ENCODE measurements around the gene PML.

The PML gene

DNA sequence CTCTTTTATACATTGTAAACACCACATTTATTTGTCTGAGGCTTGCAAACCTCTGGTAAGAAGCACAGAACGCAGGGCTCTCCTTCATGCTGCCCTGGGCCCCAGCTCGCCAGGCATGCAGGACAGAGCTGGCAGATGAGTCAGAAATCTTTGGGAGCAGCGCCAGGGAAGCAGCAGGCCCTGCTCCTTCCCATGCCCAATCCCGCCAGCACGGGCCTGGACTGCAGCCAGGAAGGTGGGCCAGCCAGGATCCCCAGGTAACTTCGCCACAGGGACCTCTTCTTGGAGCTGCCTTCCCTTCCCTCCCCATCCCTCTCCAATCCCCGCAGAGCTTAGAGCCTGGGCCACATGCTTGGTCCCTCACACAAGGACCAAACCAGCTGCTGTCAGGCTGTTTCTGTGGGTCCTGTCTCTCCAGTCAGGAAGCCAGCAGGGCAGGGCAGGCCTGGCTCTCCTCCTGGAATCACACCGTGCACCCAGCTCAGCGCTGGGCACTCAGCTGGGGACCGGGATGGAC lies 11.2 kb upstream of the PML start:
- peaks cover 0 to 13% of the 10 kb centered on the region in 2 experiments; a peak in 1 of 3 replicates for H3K36me3 ChIP-seq (ENCODE audit: control insufficient read depth in 2 of 2, insufficient read depth in 1 of 2, low read length in 2 of 2)
- ChIA-PET CTCF (interaction anchor here (0.5 to 2.6 kb wide), 11 partner anchors 8 to 414 kb away, joined by 3 to 20 read pairs (median 4); partner anchors contain the start of genes PML and STOML1), POLR2A (interaction anchor here (0.8 to 1.5 kb wide), 5 partner anchors 10 to 213 kb away, joined by 3 to 21 read pairs (median 4); partner anchors contain the start of gene PML)
- no peak overlapping the region for H3K27ac ChIP-seq (ENCODE audit: extremely low read depth, low read depth, low read length)
- H3K4me1 ChIP-seq (ENCODE audit: control insufficient read depth, insufficient read depth, low read length): peaks cover 12% of the 10 kb centered on the region
- H3K4me3 ChIP-seq (ENCODE audit: low read depth, low read length): no peak overlapping the region
- H3K9me3 ChIP-seq (ENCODE audit: control insufficient read depth, insufficient read depth, low read depth, low read length): no peaks in the 10 kb centered on the region
- no peak for TF ChIP-seq ZNF792 (tag by site-specific recombination; IDR thresholded peaks at IDR 0.05)
- 0 out of 2 replicates have a peak, but pooled peaks have one; percentile 16 for TF ChIP-seq ZFP69B (tag by site-specific recombination; IDR thresholded peaks at IDR 0.05)
- no peak for TF ChIP-seq ZNF488 (tag by site-specific recombination; IDR thresholded peaks at IDR 0.05)
- TF ChIP-seq YY2 (tag by site-specific recombination; IDR thresholded peaks at IDR 0.05): no peak
- no peak for TF ChIP-seq ZNF169 (tag by site-specific recombination; IDR thresholded peaks at IDR 0.05)
- TF ChIP-seq ZNF302 (tag by site-specific recombination; IDR thresholded peaks at IDR 0.05; ENCODE audit: low read depth): no peak
- TF ChIP-seq ZNF394 (tag by site-specific recombination; IDR thresholded peaks at IDR 0.05; ENCODE audit: borderline replicate concordance): no peak
- TF ChIP-seq, protein P1, sequence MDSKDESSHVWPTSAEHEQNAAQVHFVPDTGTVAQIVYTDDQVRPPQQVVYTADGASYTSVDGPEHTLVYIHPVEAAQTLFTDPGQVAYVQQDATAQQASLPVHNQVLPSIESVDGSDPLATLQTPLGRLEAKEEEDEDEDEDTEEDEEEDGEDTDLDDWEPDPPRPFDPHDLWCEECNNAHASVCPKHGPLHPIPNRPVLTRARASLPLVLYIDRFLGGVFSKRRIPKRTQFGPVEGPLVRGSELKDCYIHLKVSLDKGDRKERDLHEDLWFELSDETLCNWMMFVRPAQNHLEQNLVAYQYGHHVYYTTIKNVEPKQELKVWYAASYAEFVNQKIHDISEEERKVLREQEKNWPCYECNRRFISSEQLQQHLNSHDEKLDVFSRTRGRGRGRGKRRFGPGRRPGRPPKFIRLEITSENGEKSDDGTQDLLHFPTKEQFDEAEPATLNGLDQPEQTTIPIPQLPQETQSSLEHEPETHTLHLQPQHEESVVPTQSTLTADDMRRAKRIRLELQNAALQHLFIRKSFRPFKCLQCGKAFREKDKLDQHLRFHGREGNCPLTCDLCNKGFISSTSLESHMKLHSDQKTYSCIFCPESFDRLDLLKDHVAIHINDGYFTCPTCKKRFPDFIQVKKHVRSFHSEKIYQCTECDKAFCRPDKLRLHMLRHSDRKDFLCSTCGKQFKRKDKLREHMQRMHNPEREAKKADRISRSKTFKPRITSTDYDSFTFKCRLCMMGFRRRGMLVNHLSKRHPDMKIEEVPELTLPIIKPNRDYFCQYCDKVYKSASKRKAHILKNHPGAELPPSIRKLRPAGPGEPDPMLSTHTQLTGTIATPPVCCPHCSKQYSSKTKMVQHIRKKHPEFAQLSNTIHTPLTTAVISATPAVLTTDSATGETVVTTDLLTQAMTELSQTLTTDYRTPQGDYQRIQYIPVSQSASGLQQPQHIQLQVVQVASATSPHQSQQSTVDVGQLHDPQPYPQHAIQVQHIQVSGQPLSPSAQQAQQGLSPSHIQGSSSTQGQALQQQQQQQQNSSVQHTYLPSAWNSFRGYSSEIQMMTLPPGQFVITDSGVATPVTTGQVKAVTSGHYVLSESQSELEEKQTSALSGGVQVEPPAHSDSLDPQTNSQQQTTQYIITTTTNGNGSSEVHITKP (tag by site-specific recombination; IDR thresholded peaks at IDR 0.05): 0 out of 2 replicates have a peak, but pooled peaks have one; percentile 12
- no peak for TF ChIP-seq ZNF623 (tag by site-specific recombination; IDR thresholded peaks at IDR 0.05)
- TF ChIP-seq GLIS1 (tag by site-specific recombination; IDR thresholded peaks at IDR 0.05): peak; percentile 67; the same call in 1 of the 2 replicates
- TF ChIP-seq ZBTB44 (tag by site-specific recombination; IDR thresholded peaks at IDR 0.05): no peak
- TF ChIP-seq, protein P2, sequence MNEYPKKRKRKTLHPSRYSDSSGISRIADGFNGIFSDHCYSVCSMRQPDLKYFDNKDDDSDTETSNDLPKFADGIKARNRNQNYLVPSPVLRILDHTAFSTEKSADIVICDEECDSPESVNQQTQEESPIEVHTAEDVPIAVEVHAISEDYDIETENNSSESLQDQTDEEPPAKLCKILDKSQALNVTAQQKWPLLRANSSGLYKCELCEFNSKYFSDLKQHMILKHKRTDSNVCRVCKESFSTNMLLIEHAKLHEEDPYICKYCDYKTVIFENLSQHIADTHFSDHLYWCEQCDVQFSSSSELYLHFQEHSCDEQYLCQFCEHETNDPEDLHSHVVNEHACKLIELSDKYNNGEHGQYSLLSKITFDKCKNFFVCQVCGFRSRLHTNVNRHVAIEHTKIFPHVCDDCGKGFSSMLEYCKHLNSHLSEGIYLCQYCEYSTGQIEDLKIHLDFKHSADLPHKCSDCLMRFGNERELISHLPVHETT (tag by site-specific recombination; IDR thresholded peaks at IDR 0.05): no peak
- 0 out of 2 replicates have a peak, but pooled peaks have one; percentile 15 for TF ChIP-seq SP7 (tag by site-specific recombination; IDR thresholded peaks at IDR 0.05)
- no peak for TF ChIP-seq ZNF658 (tag by site-specific recombination; IDR thresholded peaks at IDR 0.05)
- TF ChIP-seq, protein P3, sequence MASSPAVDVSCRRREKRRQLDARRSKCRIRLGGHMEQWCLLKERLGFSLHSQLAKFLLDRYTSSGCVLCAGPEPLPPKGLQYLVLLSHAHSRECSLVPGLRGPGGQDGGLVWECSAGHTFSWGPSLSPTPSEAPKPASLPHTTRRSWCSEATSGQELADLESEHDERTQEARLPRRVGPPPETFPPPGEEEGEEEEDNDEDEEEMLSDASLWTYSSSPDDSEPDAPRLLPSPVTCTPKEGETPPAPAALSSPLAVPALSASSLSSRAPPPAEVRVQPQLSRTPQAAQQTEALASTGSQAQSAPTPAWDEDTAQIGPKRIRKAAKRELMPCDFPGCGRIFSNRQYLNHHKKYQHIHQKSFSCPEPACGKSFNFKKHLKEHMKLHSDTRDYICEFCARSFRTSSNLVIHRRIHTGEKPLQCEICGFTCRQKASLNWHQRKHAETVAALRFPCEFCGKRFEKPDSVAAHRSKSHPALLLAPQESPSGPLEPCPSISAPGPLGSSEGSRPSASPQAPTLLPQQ (tag by site-specific recombination; IDR thresholded peaks at IDR 0.05): peak; percentile 73; the same call in 1 of the 2 replicates
- no peak for TF ChIP-seq ZNF626 (tag by site-specific recombination; IDR thresholded peaks at IDR 0.05)
- peak; percentile 95 for TF ChIP-seq ZNF600 (tag by site-specific recombination; IDR thresholded peaks at IDR 0.05)
- no peak for TF ChIP-seq ZNF48 (tag by site-specific recombination; IDR thresholded peaks at IDR 0.05)
- TF ChIP-seq SCRT1 (tag by site-specific recombination; IDR thresholded peaks at IDR 0.05; ENCODE audit: borderline replicate concordance): no peak
- TF ChIP-seq ZNF621 (tag by site-specific recombination; IDR thresholded peaks at IDR 0.05): no peak
- TF ChIP-seq REST (tag by site-specific recombination; IDR thresholded peaks at IDR 0.05): no peak
- peak; percentile 77 for TF ChIP-seq ZNF335 (tag by site-specific recombination; conservative IDR thresholded peaks at IDR 0.05)
- no peak for TF ChIP-seq ZNF449 (tag by site-specific recombination; IDR thresholded peaks at IDR 0.05)
